Vagina (tissue), 2 donors: ENCODE results near the gene SPINK7. TPM values are rescaled to one million over a fixed set of nuclear protein-coding genes. Genes with fewer than 3 reads are reported as not detected.

Experiments used
- DNase-seq, 2 donors: peaks; one replicate each; pipeline ENCODE4 v3.0.0-alpha.2; 2017; ENCODE audit errors: extremely low spot score in 2 of 2
- H3K27ac ChIP-seq: fragments of 200-600 bp; sonication (generic); one replicate; pipeline ENCODE4 v1.5.1; 2019
- H3K27me3 ChIP-seq: fragments of 200-600 bp; sonication (generic); one replicate; pipeline ENCODE4 v1.5.1; 2019
- H3K36me3 ChIP-seq, 2 donors: fragments of 200-600 bp; sonication (generic); one replicate each; pipeline ENCODE4 v1.5.1; 2017 to 2019
- H3K4me1 ChIP-seq: fragments of 200-600 bp; sonication (generic); one replicate; pipeline ENCODE4 v1.5.1; 2019
- H3K4me3 ChIP-seq, 2 donors: fragments of 200-600 bp; sonication (generic); 1 replicate in 1 of 2; 2 replicates in 1 of 2; pipeline ENCODE4 v1.5.1; 2016 to 2019
- H3K9me3 ChIP-seq: fragments of 200-600 bp; sonication (generic); one replicate; pipeline ENCODE4 v1.5.1; 2019
- CTCF ChIP-seq, 3 experiments: fragments of 450-650 bp in 2 of 3; fragments of 200-600 bp in 1 of 3; sonication (generic) in 1 of 3; IDR thresholded peaks; one replicate each; pipeline ENCODE4 v1.5.1; 2017 to 2019; ENCODE audit warnings: antibody characterized with exemption in 3 of 3, mild to moderate bottlenecking in 2 of 3, moderate library complexity in 2 of 3
- POLR2A ChIP-seq, 2 donors: fragments of 450-650 bp; IDR thresholded peaks; one replicate each; pipeline ENCODE4 v1.6.1; 2017; ENCODE audit warnings: antibody characterized with exemption in 2 of 2, mild to moderate bottlenecking in 2 of 2, moderate library complexity in 2 of 2
- POLR2AphosphoS5 ChIP-seq, 2 donors: sonication (generic); formaldehyde crosslinking; IDR thresholded peaks; one replicate each; pipeline ENCODE4 v1.9.0; 2017; ENCODE audit warnings: antibody characterized with exemption in 2 of 2, mild to moderate bottlenecking in 2 of 2, low read depth in 1 of 2; ENCODE audit not compliant: insufficient read depth in 1 of 2
- intact Hi-C: fragments of 100-400 bp; cut with DNase I; formaldehyde crosslinking; loops from one replicate; pipeline ENCODE4 v1.15.1; 2023
- total RNA-seq: library from RNA; depleted of rRNA; stranded (reverse); fragments of >200 nt; gene quantifications from one replicate; pipeline ENCODE4 v1.2.3, GENCODE V29; 2016

SPINK7 gene
- total RNA-seq, 1 donor from 2014 or later: 65.3 TPM

- TF ChIP-seq POLR2A (IDR thresholded peaks at IDR 0.05) (no peak), POLR2AphosphoS5 (IDR thresholded peaks at IDR 0.05; ENCODE audit: insufficient read depth in 1 of 2, low read depth in 1 of 2) (no peak), CTCF (IDR thresholded peaks at IDR 0.05) (no peak)
- Histone ChIP-seq H3K4me1 (no peaks in the 10 kb centered on the region), H3K27ac (no peak overlapping the region), H3K36me3 (no peaks in the 10 kb centered on the region), H3K27me3 (no peaks in the 10 kb centered on the region), H3K4me3 (no peak overlapping the region), H3K9me3 (no peaks in the 10 kb centered on the region)
- no peak for DNase-seq
- intact Hi-C loops: no loop called here
Measured at GRCh38 chr5:148353634-148354033, 41.4 kb downstream of the SPINK7 start.

GRCh38 chr5:148364343-148364742 is 52.1 kb downstream of the SPINK7 start:
- Histone ChIP-seq H3K9me3 (no peaks in the 10 kb centered on the region), H3K36me3 (no peaks in the 10 kb centered on the region), H3K4me3 (no peak overlapping the region), H3K27ac (no peak overlapping the region), H3K4me1 (no peaks in the 10 kb centered on the region), H3K27me3 (no peaks in the 10 kb centered on the region)
- intact Hi-C loops: no loop called here
- DNase-seq: no peak
- TF ChIP-seq POLR2AphosphoS5 (IDR thresholded peaks at IDR 0.05; ENCODE audit: insufficient read depth in 1 of 2, low read depth in 1 of 2): no peak
- TF ChIP-seq POLR2A (IDR thresholded peaks at IDR 0.05): no peak
- no peak for TF ChIP-seq CTCF (IDR thresholded peaks at IDR 0.05)

Other genes starting within 250 kb of the SPINK7 start
- 235 TPM for gene SPINK5, start 248.4 kb upstream of the SPINK7 start, total RNA-seq
- gene SPINK14, start 143.9 kb upstream of the SPINK7 start, total RNA-seq: not detected
- gene SPINK6, start 109.4 kb upstream of the SPINK7 start, total RNA-seq: not detected
- gene MARCOL, start 73.9 kb upstream of the SPINK7 start, total RNA-seq: not detected
- not detected for gene SPINK13, start 43.6 kb upstream of the SPINK7 start, total RNA-seq
- gene SPINK9, start 23.1 kb downstream of the SPINK7 start, total RNA-seq: not detected
- gene FBXO38, start 71.5 kb downstream of the SPINK7 start, total RNA-seq: 40.3 TPM